ENCODE measurements around the gene MSN. TPM values are rescaled to one million over a fixed set of nuclear protein-coding genes. Genes with fewer than 3 reads are reported as not detected.
"Not testable (repeated sequence)": the region's sequence is repeated elsewhere in the genome, so short reads cannot be mapped to it uniquely, and the experiment has no call there.

MSN gene
- total RNA-seq, 6 donors from 2014 or later, result 160 to 508 (median 380) TPM

DNA sequence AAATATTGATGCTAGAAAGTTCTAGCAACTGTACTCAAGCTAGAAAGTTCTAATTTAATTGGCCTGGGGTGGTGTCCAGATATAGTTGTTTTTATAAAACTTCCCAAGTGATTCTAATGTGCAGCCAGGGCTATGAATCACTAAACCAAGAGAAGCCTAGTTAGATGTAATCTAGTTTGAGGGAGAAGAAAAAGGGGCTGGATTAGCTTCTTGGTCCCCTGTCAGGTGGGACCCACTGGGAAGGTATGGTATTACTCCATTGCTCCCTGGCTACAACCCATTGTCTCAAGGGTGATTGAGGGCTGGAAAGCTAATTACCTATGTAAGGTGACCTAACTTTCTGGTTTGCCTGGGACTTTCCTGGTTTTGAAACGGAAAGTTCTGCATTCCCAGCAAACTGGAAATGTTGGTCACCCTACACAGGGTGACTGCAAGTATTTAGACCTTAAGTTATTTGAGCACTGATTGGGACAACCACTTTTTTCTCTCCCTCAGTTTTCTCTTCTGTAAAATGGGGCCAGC lies 23.9 kb upstream of the MSN start:
- no peaks in the 10 kb centered on the region for H3K27me3 ChIP-seq
- H3K36me3 ChIP-seq, result no peaks in the 10 kb centered on the region
- peak overlapping the region; percentile 58 to 77 (median 71) for H3K27ac ChIP-seq
- 55 to 61% methylated on average over 1 of the region's 1 CpG for WGBS, 2 donors
- TF ChIP-seq EP300 (IDR thresholded peaks at IDR 0.05) (no peak), POLR2AphosphoS5 (IDR thresholded peaks at IDR 0.05) (no peak), CTCF (IDR thresholded peaks at IDR 0.05) (no peak), POLR2A (IDR thresholded peaks at IDR 0.05) (no peak)
- DNase-seq (peak in 1 of 2 donors; percentile 31), ATAC-seq (ENCODE audit: low FRiP score in 2 of 2) (no peak)
- H3K4me1 ChIP-seq, result peaks cover 17 to 31% (median 26%) of the 10 kb centered on the region in 4 donors
- no peak overlapping the region for H3K4me3 ChIP-seq
- H3K9me3 ChIP-seq, result no peaks in the 10 kb centered on the region

DNA sequence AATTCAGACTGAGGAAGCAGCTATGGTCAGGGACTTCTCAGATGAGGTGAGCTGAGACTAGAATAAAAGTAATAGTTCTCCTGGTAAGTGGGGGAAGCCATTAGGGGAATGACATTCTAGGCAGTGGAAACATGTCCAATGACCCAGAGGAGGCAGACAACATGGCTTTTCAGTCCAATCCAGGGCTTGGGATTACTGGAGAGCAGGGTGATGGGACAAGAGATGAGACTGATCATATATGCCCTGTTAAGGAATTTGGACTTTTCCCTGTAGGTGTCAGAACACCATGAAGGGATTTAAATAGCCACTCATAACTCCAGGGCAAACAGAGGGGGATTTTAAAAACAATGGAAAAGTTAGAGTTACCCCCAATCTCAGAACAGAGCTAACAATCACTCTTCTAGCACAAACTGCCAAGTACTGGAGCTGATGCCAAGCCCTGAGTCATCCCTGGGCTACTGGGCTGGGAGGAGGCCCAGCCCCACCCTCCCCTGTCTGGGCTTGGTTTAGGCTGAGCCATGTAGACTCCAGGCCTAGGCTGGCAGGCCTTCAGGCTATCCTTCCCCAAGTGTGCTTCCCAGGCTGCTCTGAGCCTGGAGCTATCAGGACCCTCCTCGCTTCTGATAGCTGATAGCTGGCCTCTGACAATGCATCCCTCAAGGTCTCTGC lies 22.7 kb upstream of the MSN start:
- 31% methylated on average over 1 of the region's 1 CpG; no CpG with 5 or more reads in 1 of the 2 donors for WGBS, 2 donors
- Histone ChIP-seq H3K27ac (peak overlapping the region; percentile 58 to 77 (median 71)), H3K9me3 (no peaks in the 10 kb centered on the region), H3K36me3 (no peaks in the 10 kb centered on the region), H3K27me3 (no peaks in the 10 kb centered on the region), H3K4me1 (peaks cover 17 to 31% (median 26%) of the 10 kb centered on the region in 4 donors), H3K4me3 (no peak overlapping the region)
- TF ChIP-seq POLR2AphosphoS5 (IDR thresholded peaks at IDR 0.05) (peak; percentile 25 to 55), EP300 (IDR thresholded peaks at IDR 0.05) (no peak)
- ATAC-seq (ENCODE audit: low FRiP score in 2 of 2) (peak; percentile 91 to 97), DNase-seq (peak in 1 of 2 donors; percentile 93)

GRCh38 chrX:65647801-65648200 lies 19.7 kb upstream of the MSN start:
- H3K36me3 ChIP-seq, result no peaks in the 10 kb centered on the region
- H3K27ac ChIP-seq, result no peak overlapping the region
- no peaks in the 10 kb centered on the region for H3K9me3 ChIP-seq
- WGBS, 2 donors, result 55 to 76% methylated on average over 3 of the region's 3 CpGs
- TF ChIP-seq POLR2A (IDR thresholded peaks at IDR 0.05) (no peak), CTCF (IDR thresholded peaks at IDR 0.05) (no peak), POLR2AphosphoS5 (IDR thresholded peaks at IDR 0.05) (no peak), EP300 (IDR thresholded peaks at IDR 0.05) (no peak)
- H3K27me3 ChIP-seq, result no peaks in the 10 kb centered on the region
- DNase-seq, result no peak
- no peak overlapping the region for H3K4me3 ChIP-seq
- no peak for ATAC-seq (ENCODE audit: low FRiP score in 2 of 2)
- peaks cover 17 to 27% (median 24%) of the 10 kb centered on the region in 4 donors for H3K4me1 ChIP-seq

DNA sequence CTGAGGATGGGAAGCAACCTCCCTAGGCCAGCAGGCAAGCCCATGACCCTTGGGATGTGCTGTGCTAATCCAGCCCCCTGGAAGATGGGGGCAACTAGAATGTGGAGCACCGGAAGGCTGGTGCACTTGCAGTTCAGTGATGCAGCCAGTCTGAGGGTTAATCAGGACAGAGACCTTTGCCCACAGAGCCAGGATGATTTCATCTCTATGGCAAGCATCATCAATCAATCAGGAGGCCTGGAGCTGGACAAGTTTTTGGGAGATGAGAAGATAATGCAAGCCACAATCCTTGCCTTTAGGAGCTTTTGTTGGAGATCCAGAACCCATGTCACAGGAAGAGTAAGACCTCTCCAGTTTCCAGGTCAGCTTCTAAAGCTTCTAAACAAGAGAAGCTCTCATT lies 15.4 kb upstream of the MSN start:
- H3K4me1 ChIP-seq, result no peaks in the 10 kb centered on the region
- no peak overlapping the region for H3K4me3 ChIP-seq
- 92% methylated on average over 1 of the region's 1 CpG; no CpG with 5 or more reads in 1 of the 2 donors for WGBS, 2 donors
- DNase-seq, result no peak
- H3K9me3 ChIP-seq, result no peaks in the 10 kb centered on the region
- no peaks in the 10 kb centered on the region for H3K27me3 ChIP-seq
- H3K36me3 ChIP-seq, result no peaks in the 10 kb centered on the region
- TF ChIP-seq POLR2A (IDR thresholded peaks at IDR 0.05), result no peak
- TF ChIP-seq CTCF (IDR thresholded peaks at IDR 0.05), result no peak
- TF ChIP-seq EP300 (IDR thresholded peaks at IDR 0.05), result no peak
- TF ChIP-seq POLR2AphosphoS5 (IDR thresholded peaks at IDR 0.05), result no peak
- ATAC-seq (ENCODE audit: low FRiP score in 2 of 2), result no peak
- no peak overlapping the region for H3K27ac ChIP-seq

DNA sequence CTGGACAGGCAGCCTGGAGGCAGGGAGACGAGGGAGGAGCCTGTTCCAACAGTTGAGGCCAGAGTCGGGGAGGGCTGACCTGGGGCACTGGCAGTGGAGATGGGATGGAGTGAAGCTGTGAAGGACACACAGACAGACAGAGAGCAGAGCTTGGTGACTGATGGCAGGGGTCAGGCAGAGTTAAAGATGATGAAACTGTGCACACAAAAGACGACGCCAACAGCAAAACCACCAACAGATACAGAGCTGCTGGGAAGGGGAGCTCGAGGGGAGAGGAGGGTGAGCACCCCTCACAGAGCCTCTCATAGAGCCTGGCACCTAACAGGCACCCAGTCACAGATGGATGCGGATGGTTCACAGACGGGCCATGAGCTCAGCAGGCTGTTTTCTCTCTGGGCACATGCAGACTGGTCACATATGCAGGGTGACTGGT lies 10.4 kb upstream of the MSN start:
- not testable (repeated sequence) for H3K4me1 ChIP-seq, DNase-seq, H3K4me3 ChIP-seq, H3K9me3 ChIP-seq, H3K27me3 ChIP-seq, H3K36me3 ChIP-seq
- 50 to 74% methylated on average over 4 to 5 of the region's 7 CpGs for WGBS, 2 donors
- ATAC-seq (ENCODE audit: low FRiP score in 2 of 2), result peak in 1 of 2 donors; percentile 56
- H3K27ac ChIP-seq, result peak overlapping the region in 1 of 4 donors; percentile 8

GRCh38 chrX:65657659-65658058 lies 9.8 kb upstream of the MSN start:
- Histone ChIP-seq H3K4me1 (no peaks in the 10 kb centered on the region), H3K9me3 (no peaks in the 10 kb centered on the region), H3K27ac (peak overlapping the region in 1 of 4 donors; percentile 11), H3K36me3 (no peaks in the 10 kb centered on the region), H3K4me3 (no peak overlapping the region), H3K27me3 (no peaks in the 10 kb centered on the region)
- TF ChIP-seq CTCF (IDR thresholded peaks at IDR 0.05) (no peak), EP300 (IDR thresholded peaks at IDR 0.05) (no peak)
- 90% methylated on average over 5 of the region's 5 CpGs for WGBS, 2 donors
- DNase-seq (no peak), ATAC-seq (ENCODE audit: low FRiP score in 2 of 2) (no peak)
